MCF 10A (cell line): ENCODE measurements around the gene TNFAIP8L3. TPM values are rescaled to one million over a fixed set of nuclear protein-coding genes. Genes with fewer than 3 reads are reported as not detected.

ENCODE experiments used
- BruUV-seq: library from RNA; stranded (reverse); fragments of 400-500 nt; replicated peaks from 2 replicates; lab custom pipeline; 2021; lab: Mats Ljungman, UMichigan
- CTCF ChIA-PET: fragments of 300-600 bp; sonication (Branson Sonifier 250); formaldehyde crosslinking; extraction: SDS; loops from one replicate; lab custom pipeline; 2021; ENCODE audit warnings: antibody characterized with exemption, inconsistent platforms; lab: Yijun Ruan, JAX
- POLR2A ChIA-PET: fragments of 300-600, 350-650 bp; sonication (Branson Sonifier 250); formaldehyde crosslinking; extraction: SDS; loops from one replicate; lab custom pipeline; 2020; ENCODE audit warnings: antibody characterized with exemption, inconsistent platforms; lab: Yijun Ruan, JAX
- DNase-seq: peaks from one replicate; pipeline ENCODE4 v3.0.0-alpha.2; 2018; ENCODE audit not compliant: unreplicated experiment
- H3K27ac Mint-ChIP-seq: one replicate; pipeline ENCODE4 v1.8.0; 2022; ENCODE audit warnings: mild to moderate bottlenecking, low read depth, mixed read lengths; ENCODE audit not compliant: unreplicated experiment
- H3K27me3 Mint-ChIP-seq: one replicate; pipeline ENCODE4 v1.8.0; 2022; ENCODE audit warnings: mixed read lengths; ENCODE audit not compliant: insufficient read depth, unreplicated experiment
- H3K36me3 Mint-ChIP-seq: one replicate; pipeline ENCODE4 v1.8.0; 2022; ENCODE audit warnings: mild to moderate bottlenecking, moderate library complexity, mixed read lengths; ENCODE audit not compliant: insufficient read depth, unreplicated experiment
- H3K4me1 Mint-ChIP-seq: one replicate; pipeline ENCODE4 v1.8.0; 2022; ENCODE audit warnings: mixed read lengths; ENCODE audit not compliant: insufficient read depth, unreplicated experiment
- H3K4me3 Mint-ChIP-seq: one replicate; pipeline ENCODE4 v1.8.0; 2022; ENCODE audit warnings: mild to moderate bottlenecking, moderate library complexity, mixed read lengths; ENCODE audit not compliant: unreplicated experiment
- H3K9me3 Mint-ChIP-seq: one replicate; pipeline ENCODE4 v1.8.0; 2022; ENCODE audit warnings: mixed read lengths; ENCODE audit not compliant: unreplicated experiment
- CTCF ChIP-seq: fragments of 200-600 bp; IDR thresholded peaks from one replicate; pipeline ENCODE4 v1.8.0; 2022; ENCODE audit warnings: antibody characterized with exemption, mild to moderate bottlenecking; ENCODE audit not compliant: unreplicated experiment
- intact Hi-C: fragments of 100-400 bp; cut with micrococcal nuclease; formaldehyde crosslinking; loops from 2 replicates; pipeline ENCODE4 v1.14.1; 2022
- total RNA-seq: library from RNA; stranded (reverse); gene quantifications from 2 replicates; pipeline ENCODE4 v1.2.3, GENCODE V29; 2022

Gene TNFAIP8L3
- total RNA-seq, 1 experiment from 2014 or later, result 2.6 TPM

- Mint-ChIP-seq H3K27me3 (no peaks in the 10 kb centered on the region), H3K9me3 (no peaks in the 10 kb centered on the region), H3K4me1 (peaks cover 12% of the 10 kb centered on the region), H3K27ac (no peak overlapping the region), H3K4me3 (no peak overlapping the region), H3K36me3 (no peaks in the 10 kb centered on the region)
- POLR2A ChIA-PET, result interaction anchor here (0.6 kb wide), 1 partner anchor 12 kb away, joined by 4 read pairs; no protein-coding TSS in a partner anchor
- BruUV-seq, result no TSS peak
- no peak for DNase-seq
- CTCF ChIA-PET, result no interaction called here
- intact Hi-C loops, result no loop called here
- no peak for TF ChIP-seq CTCF
Observed at GRCh38 chr15:51104512-51104911, 9.8 kb upstream of the TNFAIP8L3 start.

DNA sequence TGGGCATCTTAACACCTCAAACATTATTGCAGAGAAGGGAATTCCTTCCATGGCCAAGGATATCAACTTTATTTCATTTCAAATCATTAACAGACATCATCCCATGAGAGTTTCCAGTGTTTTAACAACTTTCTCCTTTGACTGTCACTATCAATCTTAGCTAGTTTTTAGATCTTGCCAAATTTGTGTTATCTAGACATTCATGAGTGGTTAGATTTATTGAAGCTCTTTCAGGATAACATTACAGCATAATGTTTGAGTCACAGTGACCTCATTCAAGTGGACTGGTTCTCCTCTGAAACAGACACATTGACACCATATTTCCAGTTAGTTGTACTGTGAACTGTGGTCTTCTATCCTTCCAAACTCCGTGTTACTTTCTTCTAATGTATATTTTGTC, 8.6 kb upstream of the TNFAIP8L3 start:
- CTCF ChIA-PET, result interaction anchor here (1.0 kb wide), 1 partner anchor 32 kb away, joined by 3 read pairs; no protein-coding TSS in a partner anchor
- no peak overlapping the region for H3K27ac Mint-ChIP-seq

GRCh38 chr15:51100785-51101489, 6.2 kb upstream of the TNFAIP8L3 start:
- peaks cover 6% of the 10 kb centered on the region for H3K4me1 Mint-ChIP-seq
- H3K27me3 Mint-ChIP-seq, result no peaks in the 10 kb centered on the region
- ChIA-PET CTCF (interaction anchor here (0.6 to 1.3 kb wide), 5 partner anchors 18 to 916 kb away, joined by 3 to 4 read pairs (median 3); no protein-coding TSS in a partner anchor), POLR2A (no interaction called here)
- TF ChIP-seq CTCF, result no peak
- BruUV-seq, result no TSS peak
- H3K27ac Mint-ChIP-seq, result no peak overlapping the region
- DNase-seq, result no peak
- H3K9me3 Mint-ChIP-seq, result no peaks in the 10 kb centered on the region
- no peaks in the 10 kb centered on the region for H3K36me3 Mint-ChIP-seq
- intact Hi-C loops, result no loop called here
- H3K4me3 Mint-ChIP-seq, result no peak overlapping the region

More for the DNA sequence above, 8.6 kb upstream of the TNFAIP8L3 start:
- no TSS peak for BruUV-seq
- H3K36me3 Mint-ChIP-seq, result no peaks in the 10 kb centered on the region
- no peaks in the 10 kb centered on the region for H3K9me3 Mint-ChIP-seq
- DNase-seq, result no peak
- H3K4me3 Mint-ChIP-seq, result no peak overlapping the region
- H3K4me1 Mint-ChIP-seq, result peaks cover under 1% of the 10 kb centered on the region
- intact Hi-C loops, result no loop called here
- POLR2A ChIA-PET, result interaction anchor here (0.7 to 1.1 kb wide), 3 partner anchors 8 to 18 kb away, joined by 3 read pairs; no protein-coding TSS in a partner anchor
- TF ChIP-seq CTCF, result no peak
- H3K27me3 Mint-ChIP-seq, result no peaks in the 10 kb centered on the region

DNA sequence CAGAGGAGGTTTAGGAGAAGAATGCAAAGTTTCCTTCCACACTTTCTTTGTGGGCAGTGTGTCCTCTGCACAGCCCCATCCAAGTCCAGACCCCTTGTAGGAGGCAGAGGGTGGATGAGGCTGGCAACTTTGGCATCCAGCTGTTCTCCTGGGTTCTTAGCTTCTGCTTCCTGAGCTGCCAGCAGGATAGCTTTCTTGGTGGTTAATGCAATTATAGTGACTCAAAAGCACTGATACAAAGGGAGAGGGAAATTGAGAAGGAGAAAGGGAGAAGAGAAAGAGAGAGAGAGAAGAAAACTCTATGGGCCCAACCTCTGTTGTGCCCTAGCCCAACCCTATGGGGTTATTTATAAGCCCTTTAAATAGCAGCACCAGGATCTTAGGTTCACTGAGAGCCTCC, 4.5 kb upstream of the TNFAIP8L3 start:
- Mint-ChIP-seq H3K27me3 (no peaks in the 10 kb centered on the region), H3K36me3 (no peaks in the 10 kb centered on the region), H3K9me3 (no peaks in the 10 kb centered on the region), H3K4me1 (peaks cover 6% of the 10 kb centered on the region), H3K27ac (no peak overlapping the region), H3K4me3 (no peak overlapping the region)
- ChIA-PET CTCF (interaction anchor here (0.6 to 1.7 kb wide), 3 partner anchors 34 to 183 kb away, joined by 3 to 8 read pairs (median 3); no protein-coding TSS in a partner anchor), POLR2A (interaction anchor here (0.5 kb wide), 1 partner anchor 140 kb away, joined by 3 read pairs; no protein-coding TSS in a partner anchor)
- TF ChIP-seq CTCF, result no peak
- DNase-seq, result no peak
- no TSS peak for BruUV-seq
- intact Hi-C loops, result no loop called here
